22Rv1 (cell line): Measurements from ENCODE around the gene AJM1.

Source experiments
- H3K27ac ChIP-seq: fragments of 450-650 bp; 2 replicates; pipeline ENCODE4 v1.5.1; 2017
- CTCF ChIP-seq: fragments of 450-650 bp; IDR thresholded peaks from 2 replicates; pipeline ENCODE4 v1.5.1; 2017; ENCODE audit warnings: mild to moderate bottlenecking
- ZFX ChIP-seq: fragments of 450-650 bp; IDR thresholded peaks from 2 replicates; pipeline ENCODE4 v1.6.1; 2017; ENCODE audit warnings: antibody characterized with exemption, borderline replicate concordance

Gene AJM1

GRCh38 chr9:136837146-136837855 is 5.0 kb upstream of the AJM1 start:
- H3K27ac ChIP-seq: peak overlapping the region; percentile 90
- no peak for TF ChIP-seq CTCF

- peak overlapping the region; percentile 90 for H3K27ac ChIP-seq
Observed at GRCh38 chr9:136837856-136838277, 4.4 kb upstream of the AJM1 start.

- TF ChIP-seq CTCF (no peak), ZFX (no peak)
- peak overlapping the region; percentile 90 for H3K27ac ChIP-seq
Observed at GRCh38 chr9:136838314-136839228, 3.7 kb upstream of the AJM1 start.

GRCh38 chr9:136839229-136840139 is 2.8 kb upstream of the AJM1 start:
- TF ChIP-seq ZFX (no peak), CTCF (no peak)
- peak overlapping the region; percentile 90 for H3K27ac ChIP-seq

GRCh38 chr9:136840140-136840876 is 2.0 kb upstream of the AJM1 start:
- peak overlapping the region; percentile 90 for H3K27ac ChIP-seq
- no peak for TF ChIP-seq ZFX
- no peak for TF ChIP-seq CTCF

- TF ChIP-seq CTCF (no peak), ZFX (no peak)
- peak overlapping the region; percentile 90 for H3K27ac ChIP-seq
Observed at GRCh38 chr9:136840877-136841645, 1.2 kb upstream of the AJM1 start.

- H3K27ac ChIP-seq: peak overlapping the region; percentile 90
Observed at GRCh38 chr9:136841646-136842379, 465 bp upstream of the AJM1 start.

- peak overlapping the region; percentile 90 for H3K27ac ChIP-seq
Observed at GRCh38 chr9:136843159-136843800, 1.0 kb downstream of the AJM1 start.
